ENCODE results near the gene GIMAP1. TPM values are rescaled to one million over a fixed set of nuclear protein-coding genes. Genes with fewer than 3 reads are reported as not detected.

The GIMAP1 gene
- not detected in 2 replicates for total RNA-seq

GRCh38 chr7:150716368-150716767 is at the start of gene GIMAP1:
Gene GIMAP1, plus strand, starts transcription at chr7:150716613. Its CDS starts 2,435 bp downstream, at chr7:150719048.

GRCh38 chr7:150685219-150686029 is 31.0 kb upstream of the GIMAP1 start, which contains the start of gene GIMAP2:
Gene GIMAP2, plus strand, starts transcription at chr7:150685706. Its CDS starts 1,354 bp downstream, at chr7:150687060.

GRCh38 chr7:150737265-150738055 is 21.0 kb downstream of the GIMAP1 start, which contains the start of gene GIMAP5:
Gene GIMAP5, plus strand, starts transcription at chr7:150737418. Its CDS starts 3,467 bp downstream, at chr7:150740885.

Other genes starting within 250 kb of the GIMAP1 start
- not detected in 2 replicates for gene GIMAP7, start 201.7 kb upstream of the GIMAP1 start, total RNA-seq
- 0.14 TPM in 1 of 2 replicates, not detected in the other for gene GIMAP4, start 149.2 kb upstream of the GIMAP1 start, total RNA-seq
- 0.14 TPM in 1 of 2 replicates, not detected in the other for gene GIMAP6, start 84.2 kb upstream of the GIMAP1 start, total RNA-seq
- 0.66 and 0.72 TPM in 2 replicates for gene GIMAP2, start 30.9 kb upstream of the GIMAP1 start, total RNA-seq
- gene GIMAP5, start 20.8 kb downstream of the GIMAP1 start, total RNA-seq, result 0.14 TPM in 1 of 2 replicates, not detected in the other
- 0.29 TPM in 1 of 2 replicates, not detected in the other for gene TMEM176B, start 83.8 kb downstream of the GIMAP1 start, total RNA-seq
- not detected in 2 replicates for gene TMEM176A, start 84.2 kb downstream of the GIMAP1 start, total RNA-seq
- not detected in 2 replicates for gene AOC1, start 135.9 kb downstream of the GIMAP1 start, total RNA-seq